HG03558 (cell line): ENCODE data around the gene NFE2L3.
"Not testable (repeated sequence)": the region's sequence is repeated elsewhere in the genome, so short reads cannot be mapped to it uniquely, and the experiment has no call there.

Experiments used
- ATAC-seq: cut with Tn5 transposase; IDR thresholded peaks from one replicate; pipeline ENCODE4 v1.9.1; 2021; ENCODE audit warnings: moderate number of reproducible peaks; ENCODE audit not compliant: unreplicated experiment; ENCODE audit errors: extremely low read depth

The NFE2L3 gene

GRCh38 chr7:26144184-26145080, 7.6 kb upstream of the NFE2L3 start:
- ATAC-seq = no peak

GRCh38 chr7:26145238-26145637, 6.8 kb upstream of the NFE2L3 start:
- ATAC-seq = no peak

GRCh38 chr7:26147030-26147429, 5.0 kb upstream of the NFE2L3 start:
- no peak for ATAC-seq

GRCh38 chr7:26147646-26148306, 4.2 kb upstream of the NFE2L3 start:
- not testable (repeated sequence) for ATAC-seq

GRCh38 chr7:26148307-26148700, 3.7 kb upstream of the NFE2L3 start:
- ATAC-seq = not testable (repeated sequence)

- ATAC-seq = no peak
Measured at GRCh38 chr7:26149391-26149977, 2.5 kb upstream of the NFE2L3 start.

GRCh38 chr7:26151096-26151495, 902 bp upstream of the NFE2L3 start:
- no peak for ATAC-seq

- ATAC-seq = no peak
Measured at GRCh38 chr7:26151650-26151952, 397 bp upstream of the NFE2L3 start.

GRCh38 chr7:26152782-26153240, 813 bp downstream of the NFE2L3 start:
- not testable (repeated sequence) for ATAC-seq

GRCh38 chr7:26153241-26153822, 1.3 kb downstream of the NFE2L3 start:
- ATAC-seq = no peak

GRCh38 chr7:26153823-26154783, 2.1 kb downstream of the NFE2L3 start:
- ATAC-seq = no peak

- no peak for ATAC-seq
Measured at GRCh38 chr7:26155531-26156375, 3.8 kb downstream of the NFE2L3 start.

GRCh38 chr7:26156451-26157420, 4.7 kb downstream of the NFE2L3 start:
- no peak for ATAC-seq

GRCh38 chr7:26157520-26158105, 5.6 kb downstream of the NFE2L3 start:
- no peak for ATAC-seq

- ATAC-seq = no peak
Measured at GRCh38 chr7:26159243-26159642, 7.2 kb downstream of the NFE2L3 start.

- ATAC-seq = no peak
Measured at GRCh38 chr7:26160896-26161295, 8.9 kb downstream of the NFE2L3 start.

- no peak for ATAC-seq
Measured at GRCh38 chr7:26162431-26162830, 10.4 kb downstream of the NFE2L3 start.
